Mammary epithelial cell (primary cell): Measurements from ENCODE around the gene POLR3E.

ENCODE experiments used
- CTCF ChIP-seq, 2 donors: IDR thresholded peaks in 1 of 2; conservative IDR thresholded peaks in 1 of 2; 2 replicates each; pipeline ENCODE4 v1.5.1; 2011 to 2012; ENCODE audit warnings: inconsistent platforms in 2 of 2, low read length in 2 of 2, mild to moderate bottlenecking in 2 of 2, control low read depth in 1 of 2, low read depth in 1 of 2; ENCODE audit not compliant: insufficient read depth in 1 of 2; ENCODE audit errors: extremely low read depth in 1 of 2
- EZH2 ChIP-seq: IDR thresholded peaks from 2 replicates; pipeline ENCODE4 v1.6.1; 2012; ENCODE audit warnings: low read length, inconsistent platforms, borderline replicate concordance

DNA sequence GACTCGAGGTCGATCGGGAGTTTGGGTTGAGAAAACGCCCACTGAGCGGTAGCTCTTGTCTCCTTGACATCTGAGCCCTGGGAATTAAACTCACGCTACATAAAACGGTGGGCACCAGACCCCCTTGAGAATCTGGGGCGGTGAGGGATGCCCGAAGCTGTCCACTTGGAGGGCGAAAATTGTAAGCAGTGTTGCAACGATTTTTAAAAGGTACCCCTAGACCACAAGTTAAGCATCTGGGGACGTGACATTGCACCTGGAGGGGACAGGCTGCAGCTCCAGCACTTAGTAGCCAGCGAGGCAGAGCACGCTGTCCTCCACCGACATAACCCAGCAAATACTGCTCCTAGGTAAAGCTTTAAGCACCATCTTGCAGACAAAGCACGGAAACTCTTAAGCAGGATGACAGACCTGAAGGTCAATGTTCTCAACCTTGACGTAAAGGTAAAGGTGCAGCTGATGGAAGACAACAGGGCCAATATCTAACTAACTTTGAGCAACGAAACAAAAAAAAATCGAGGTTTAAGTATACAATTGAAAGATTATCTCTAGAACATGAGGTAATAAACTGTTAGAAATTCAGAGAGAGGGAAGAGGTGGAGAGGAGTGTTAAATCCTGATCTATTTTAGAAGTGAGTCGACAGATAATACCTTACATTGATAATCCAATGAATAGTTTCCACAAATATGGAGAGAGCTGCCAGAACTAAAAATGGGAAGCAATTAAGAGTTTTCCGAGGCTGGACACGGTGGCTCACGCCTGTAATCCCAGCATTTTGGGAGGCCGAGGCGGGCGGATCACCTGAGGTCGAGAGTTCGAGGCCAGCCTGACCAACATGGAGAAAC is 78.1 kb downstream of the POLR3E start:
- TF ChIP-seq CTCF (conservative IDR thresholded peaks at IDR 0.05 in 1 of 2, IDR thresholded peaks at IDR 0.05 in 1 of 2; ENCODE audit: extremely low read depth in 1 of 2, insufficient read depth in 1 of 2, low read depth in 1 of 2, low read length in 2 of 2) (no peak), EZH2 (no peak)
